ENCODE results near the gene ZC3H18.

Gene ZC3H18

GRCh38 chr16:88642881-88643643 lies 72.9 kb downstream of the ZC3H18 start:
- Histone ChIP-seq H3K4me3 (no peak overlapping the region), H3K9me3 (no peaks in the 10 kb centered on the region), H3K27ac (no peak overlapping the region), H3K27me3 (peaks cover 0 to 32% of the 10 kb centered on the region in 2 donors), H3K4me1 (no peaks in the 10 kb centered on the region), H3K36me3 (peaks cover 0 to 11% (median 0%) of the 10 kb centered on the region in 3 donors)
- intact Hi-C loops (cut with DNase I; ENCODE audit: low total_unique reads) = no loop called here
- no peak for DNase-seq
- TF ChIP-seq CTCF (IDR thresholded peaks at IDR 0.05) = no peak

- Histone ChIP-seq H3K27ac (no peak overlapping the region), H3K9me3 (no peaks in the 10 kb centered on the region), H3K36me3 (peaks cover 0 to 11% (median 0%) of the 10 kb centered on the region in 3 donors), H3K4me3 (no peak overlapping the region), H3K27me3 (peaks cover 0 to 27% of the 10 kb centered on the region in 2 donors), H3K4me1 (no peaks in the 10 kb centered on the region)
- intact Hi-C loops (cut with DNase I; ENCODE audit: low total_unique reads) = no loop called here
- DNase-seq = no peak
- TF ChIP-seq CTCF (IDR thresholded peaks at IDR 0.05) = no peak
Measured at GRCh38 chr16:88643644-88643932, 73.4 kb downstream of the ZC3H18 start.

- Histone ChIP-seq H3K27me3 (peaks cover 0 to 8% of the 10 kb centered on the region in 2 donors), H3K9me3 (no peaks in the 10 kb centered on the region), H3K4me3 (no peak overlapping the region), H3K27ac (no peak overlapping the region), H3K36me3 (peaks cover 0 to 11% (median 0%) of the 10 kb centered on the region in 3 donors), H3K4me1 (peaks cover 0 to 9% (median 4%) of the 10 kb centered on the region in 4 donors)
- no peak for DNase-seq
- intact Hi-C loops (cut with DNase I; ENCODE audit: low total_unique reads) = no loop called here
- TF ChIP-seq CTCF (IDR thresholded peaks at IDR 0.05) = no peak
Measured at GRCh38 chr16:88645455-88645854, 75.3 kb downstream of the ZC3H18 start.

GRCh38 chr16:88645941-88646340 lies 75.7 kb downstream of the ZC3H18 start:
- no peak for TF ChIP-seq CTCF (IDR thresholded peaks at IDR 0.05)
- peaks cover 0 to 14% (median 7%) of the 10 kb centered on the region in 4 donors for H3K4me1 ChIP-seq
- intact Hi-C loops (cut with DNase I; ENCODE audit: low total_unique reads) = no loop called here
- no peak overlapping the region for H3K27ac ChIP-seq
- peaks cover 0 to 4% of the 10 kb centered on the region in 2 donors for H3K27me3 ChIP-seq
- peaks cover 0 to 11% (median 0%) of the 10 kb centered on the region in 3 donors for H3K36me3 ChIP-seq
- no peak overlapping the region for H3K4me3 ChIP-seq
- DNase-seq = no peak
- H3K9me3 ChIP-seq = no peaks in the 10 kb centered on the region

GRCh38 chr16:88646345-88647034 lies 76.3 kb downstream of the ZC3H18 start:
- intact Hi-C loops (cut with DNase I; ENCODE audit: low total_unique reads) = no loop called here

More at GRCh38 chr16:88646345-88647034, 76.3 kb downstream of the ZC3H18 start:
- Histone ChIP-seq H3K27ac (no peak overlapping the region), H3K9me3 (no peaks in the 10 kb centered on the region), H3K27me3 (peaks cover 0 to 6% of the 10 kb centered on the region in 2 donors), H3K4me1 (peaks cover 0 to 19% (median 12%) of the 10 kb centered on the region in 4 donors), H3K36me3 (peaks cover 0 to 12% (median 0%) of the 10 kb centered on the region in 3 donors), H3K4me3 (no peak overlapping the region)
- no peak for TF ChIP-seq CTCF (IDR thresholded peaks at IDR 0.05)
- DNase-seq = no peak
